Measurements from ENCODE around the gene STAC2. TPM values are rescaled to one million over a fixed set of nuclear protein-coding genes. Genes with fewer than 3 reads are reported as not detected.
"Not testable (repeated sequence)": the region's sequence is repeated elsewhere in the genome, so short reads cannot be mapped to it uniquely, and the experiment has no call there.

The STAC2 gene, protein sequence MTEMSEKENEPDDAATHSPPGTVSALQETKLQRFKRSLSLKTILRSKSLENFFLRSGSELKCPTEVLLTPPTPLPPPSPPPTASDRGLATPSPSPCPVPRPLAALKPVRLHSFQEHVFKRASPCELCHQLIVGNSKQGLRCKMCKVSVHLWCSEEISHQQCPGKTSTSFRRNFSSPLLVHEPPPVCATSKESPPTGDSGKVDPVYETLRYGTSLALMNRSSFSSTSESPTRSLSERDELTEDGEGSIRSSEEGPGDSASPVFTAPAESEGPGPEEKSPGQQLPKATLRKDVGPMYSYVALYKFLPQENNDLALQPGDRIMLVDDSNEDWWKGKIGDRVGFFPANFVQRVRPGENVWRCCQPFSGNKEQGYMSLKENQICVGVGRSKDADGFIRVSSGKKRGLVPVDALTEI
- not detected in 2 replicates for total RNA-seq (2014; rRNA removed; shearing (Covaris generic))
- polyA plus RNA-seq (2014; cell fraction: nucleus; rRNA removed), result 0.10 TPM in 1 of 2 replicates, not detected in the other

DNA sequence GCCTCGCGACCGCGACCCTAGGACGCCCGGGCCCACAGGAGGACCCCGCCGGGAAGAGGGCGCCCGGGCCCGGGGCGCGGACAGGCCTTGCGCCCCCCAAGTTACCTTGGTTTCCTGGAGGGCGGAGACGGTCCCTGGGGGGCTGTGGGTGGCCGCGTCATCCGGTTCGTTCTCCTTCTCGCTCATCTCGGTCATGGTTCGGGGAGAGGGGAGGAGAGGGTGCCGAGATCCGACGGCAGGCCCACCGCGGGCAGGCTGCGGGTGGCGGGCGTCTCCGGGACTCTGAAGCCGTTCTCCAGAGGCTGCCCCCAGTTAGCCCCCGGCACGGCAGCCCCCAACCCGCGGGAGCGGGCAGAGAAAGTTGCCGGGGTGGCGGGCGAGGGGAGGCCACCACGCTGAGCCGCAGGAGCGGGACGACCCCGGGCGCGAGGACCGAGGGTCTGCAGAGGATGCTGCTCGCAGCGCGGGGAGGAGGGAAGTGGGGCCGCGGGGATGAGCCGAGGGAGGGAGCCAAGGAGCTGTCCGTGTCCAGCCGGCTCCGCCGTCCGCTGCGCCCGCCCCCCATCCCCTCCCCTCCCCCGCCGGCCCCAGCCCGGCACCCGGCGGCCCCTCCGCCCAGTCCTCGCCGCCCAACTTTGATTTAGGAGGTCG lies at the start of gene STAC2:
Gene STAC2 (minus strand): TSS at position 638 of the 651 bp plus-strand sequence. CDS start 443 bp downstream, at position 195.
- DNase-seq (ENCODE audit: extremely low read depth, low read depth), result no peak

GRCh38 chr17:39271546-39271945 lies 45.8 kb upstream of the STAC2 start:
- no peak for DNase-seq (ENCODE audit: extremely low read depth, low read depth)

DNA sequence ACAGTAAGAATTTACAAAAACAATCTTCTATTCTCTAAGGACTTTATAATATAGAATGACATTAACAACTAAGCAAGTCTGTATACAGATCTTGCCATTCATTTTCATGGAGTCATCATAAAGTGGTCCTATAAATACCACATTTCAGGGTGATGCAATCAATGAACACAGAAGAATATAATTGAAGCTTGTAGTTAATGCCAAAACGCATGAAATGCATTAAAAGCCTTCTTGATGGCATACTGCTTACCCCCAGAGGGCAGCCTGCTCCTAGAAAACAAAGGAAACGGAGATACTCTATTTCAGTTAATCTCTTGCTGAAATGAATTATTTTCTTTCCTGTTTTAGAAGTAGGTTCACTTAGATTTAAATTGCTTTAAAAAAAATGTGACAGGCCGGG lies 45.2 kb upstream of the STAC2 start:
- DNase-seq (ENCODE audit: extremely low read depth, low read depth), result peak; percentile 3

GRCh38 chr17:39264119-39264518 lies 38.4 kb upstream of the STAC2 start:
- no peak for DNase-seq (ENCODE audit: extremely low read depth, low read depth)

- no peak for DNase-seq (ENCODE audit: extremely low read depth, low read depth)
Measured at GRCh38 chr17:39261286-39261685, 35.5 kb upstream of the STAC2 start.

DNA sequence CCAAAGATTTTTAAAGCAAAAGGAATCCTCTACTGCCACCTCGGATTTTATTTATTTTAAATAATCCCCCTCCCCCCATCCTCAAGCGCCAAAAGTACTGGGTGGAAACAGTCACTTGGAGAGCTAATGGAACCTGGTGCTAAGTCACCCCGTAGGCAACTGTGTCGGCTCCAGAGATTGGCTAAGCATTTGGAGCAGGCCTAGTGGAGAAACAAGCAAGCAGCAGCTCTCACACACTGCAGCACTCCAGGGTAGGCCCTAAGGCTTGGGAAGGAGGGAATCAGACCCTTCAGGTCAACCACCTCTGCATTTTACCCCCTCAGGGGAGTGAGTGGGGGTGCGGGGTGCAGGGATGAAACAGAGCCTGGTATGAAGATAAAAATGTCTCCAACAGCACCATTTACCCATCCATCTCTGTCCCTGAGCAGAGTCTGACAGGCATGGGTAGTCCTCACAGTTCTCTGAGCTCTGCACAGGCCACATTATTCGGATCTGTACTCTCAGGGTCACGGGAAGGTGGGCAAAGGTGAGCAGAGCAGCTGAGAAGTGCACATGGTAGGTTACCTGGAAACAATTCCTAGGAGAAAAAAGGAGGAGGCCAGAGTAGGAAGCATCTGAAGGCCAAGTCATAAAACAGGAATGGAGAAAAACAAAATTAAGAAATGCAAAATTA lies 27.2 kb upstream of the STAC2 start:
- no peak for DNase-seq (ENCODE audit: extremely low read depth, low read depth)

DNA sequence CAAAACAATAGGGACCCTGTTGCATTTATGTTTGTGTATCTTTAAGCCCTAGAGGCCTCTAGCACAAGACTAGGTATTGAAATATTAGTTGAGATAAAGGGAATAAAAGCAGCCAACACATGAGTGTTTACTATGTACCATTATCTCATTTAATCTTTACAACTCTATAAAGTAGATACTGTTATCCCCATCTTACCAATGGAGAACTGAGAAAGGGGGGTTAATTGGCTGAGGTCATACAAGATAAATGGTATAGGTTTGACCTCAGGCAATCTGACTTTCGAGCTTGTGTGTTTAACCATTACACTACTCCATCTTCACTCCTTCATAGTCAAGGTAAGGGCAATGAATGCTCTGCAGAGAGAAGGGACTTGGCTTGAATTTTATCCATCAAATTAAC lies 26.3 kb upstream of the STAC2 start:
- no peak for DNase-seq (ENCODE audit: extremely low read depth, low read depth)

DNA sequence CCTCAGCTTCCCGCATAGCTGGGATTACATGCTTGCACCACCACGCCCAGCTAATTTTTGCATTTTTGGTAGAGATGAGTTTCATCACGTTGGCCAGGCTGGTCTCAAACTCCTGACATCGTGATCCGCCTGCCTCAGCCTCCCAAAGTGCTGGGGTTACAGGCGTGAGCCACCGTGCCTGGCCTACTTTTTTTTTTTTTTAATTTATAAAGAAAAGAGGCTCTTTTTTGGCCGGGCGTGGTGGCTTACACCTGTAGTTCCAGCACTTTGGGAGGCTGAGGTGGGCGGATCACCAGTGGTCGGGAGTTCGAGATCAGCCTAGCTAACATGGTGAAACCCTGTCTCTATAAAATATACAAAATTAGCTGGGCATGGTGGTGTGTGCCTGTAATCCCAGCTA lies 24.3 kb upstream of the STAC2 start:
- not testable (repeated sequence) for DNase-seq (ENCODE audit: extremely low read depth, low read depth)

DNA sequence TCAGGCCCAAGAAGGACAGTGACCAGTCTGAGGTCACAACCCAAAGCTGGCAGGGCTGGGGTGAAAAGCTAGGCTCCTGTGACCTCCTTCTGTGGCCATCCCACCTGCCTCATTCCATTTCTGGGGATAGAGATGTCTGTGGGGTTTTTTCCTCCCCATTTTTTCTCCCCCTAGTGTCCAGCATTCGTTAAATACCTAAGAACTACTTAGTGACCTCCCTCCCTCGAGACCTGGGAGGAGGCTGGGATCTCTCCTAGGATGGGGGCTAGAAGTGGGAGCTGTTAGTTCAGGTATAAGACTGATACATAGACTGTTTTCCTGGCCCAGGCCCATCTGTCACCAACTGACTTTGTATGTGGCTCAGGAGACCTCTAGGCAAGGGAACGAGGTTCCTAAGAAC lies 20.5 kb upstream of the STAC2 start:
- no peak for DNase-seq (ENCODE audit: extremely low read depth, low read depth)

DNA sequence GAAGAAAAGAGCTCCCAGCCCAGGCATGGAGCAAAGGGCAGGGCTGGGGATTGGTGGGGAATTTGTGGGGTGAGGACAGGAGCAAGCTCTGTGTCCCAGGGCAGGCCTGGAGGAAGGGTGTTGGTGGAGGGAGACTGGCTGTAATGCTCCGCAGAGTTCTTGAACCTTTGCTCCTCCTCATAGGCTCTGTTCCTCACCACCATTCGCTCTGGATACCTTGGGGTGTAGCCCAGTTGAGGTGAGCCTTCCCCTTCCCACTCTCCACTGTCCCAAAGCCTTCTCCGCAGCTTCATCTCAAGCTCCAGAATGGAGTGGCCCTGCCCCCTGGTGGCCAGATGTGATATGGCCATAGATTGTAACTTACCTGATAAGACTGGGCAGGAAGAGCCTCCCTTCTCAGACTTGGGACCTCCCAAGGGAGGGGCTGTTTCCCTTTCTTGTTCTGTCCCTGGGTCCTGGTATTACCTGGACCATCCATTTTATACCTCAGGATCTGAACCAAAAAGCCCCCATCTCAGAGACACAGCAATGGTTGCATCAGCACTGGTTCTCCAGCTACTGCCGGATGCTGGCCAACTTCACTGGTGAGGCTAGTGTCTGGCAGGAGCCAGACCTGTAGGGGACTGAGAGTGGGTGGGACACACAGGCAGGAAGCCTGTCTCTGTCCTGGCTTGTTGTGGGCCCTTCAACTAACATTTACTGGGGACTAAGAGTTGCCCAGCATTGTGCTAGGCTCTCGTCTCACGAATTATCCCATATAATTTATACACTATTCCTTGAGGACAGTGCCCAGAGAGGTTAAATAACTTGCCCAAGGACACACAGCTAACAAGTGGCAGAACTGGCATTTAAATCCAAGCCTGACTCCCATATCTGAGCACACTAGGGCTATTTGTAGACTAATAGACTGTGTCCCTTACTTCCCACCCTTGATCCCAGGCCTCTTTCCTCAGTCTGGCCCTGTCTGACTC lies 19.1 kb upstream of the STAC2 start:
- DNase-seq (ENCODE audit: extremely low read depth, low read depth), result peak; percentile 81

DNA sequence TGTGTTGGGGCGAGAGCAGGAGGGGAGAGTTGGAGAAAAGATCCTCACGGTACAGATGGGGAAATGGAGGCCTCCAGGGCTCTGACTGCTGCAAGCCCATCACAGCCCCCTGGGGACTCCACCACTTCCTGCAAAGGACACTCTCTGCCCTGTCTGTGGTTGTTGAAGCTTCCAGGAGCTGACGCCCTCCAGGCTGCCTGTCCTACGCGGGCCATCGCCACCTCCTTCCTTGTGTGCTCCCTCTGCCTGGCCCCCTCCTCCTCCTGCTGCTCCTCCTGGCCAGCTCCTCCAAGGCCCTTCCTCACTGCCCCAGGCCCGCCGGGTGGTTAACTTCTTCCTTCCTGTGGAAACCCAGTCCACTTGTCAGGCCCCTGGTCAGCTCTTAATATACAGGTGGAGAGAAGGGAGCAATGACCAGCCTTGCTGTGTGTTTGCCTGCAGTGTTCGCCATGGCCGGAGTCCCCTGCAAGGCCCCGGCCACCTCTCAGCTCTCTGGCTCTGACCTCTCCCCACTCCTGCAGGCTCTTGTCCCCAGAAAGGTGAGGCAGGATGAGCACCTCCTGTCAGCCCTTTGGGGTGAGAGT lies 18.4 kb upstream of the STAC2 start:
- DNase-seq (ENCODE audit: extremely low read depth, low read depth), result no peak

DNA sequence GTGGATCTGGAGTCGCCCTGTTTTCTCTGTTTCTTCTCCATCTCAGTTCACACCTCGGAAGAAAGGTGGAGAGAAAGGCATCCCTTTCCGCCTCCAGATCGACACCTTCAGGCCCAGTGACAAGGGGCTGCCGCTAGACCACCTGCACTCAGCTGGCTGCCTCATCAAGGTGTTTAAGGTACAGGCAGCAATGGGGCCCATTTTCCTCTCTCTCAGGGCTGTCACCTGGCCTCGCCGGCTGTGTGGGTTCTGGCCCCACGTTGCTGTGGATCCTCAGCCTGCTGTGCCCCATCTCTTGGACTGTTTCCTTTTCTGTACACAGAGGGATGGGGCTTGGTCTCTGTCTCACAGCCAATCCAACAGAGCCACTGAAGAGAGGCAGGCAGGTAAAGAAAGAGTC lies 17.4 kb upstream of the STAC2 start:
- DNase-seq (ENCODE audit: extremely low read depth, low read depth), result no peak

DNA sequence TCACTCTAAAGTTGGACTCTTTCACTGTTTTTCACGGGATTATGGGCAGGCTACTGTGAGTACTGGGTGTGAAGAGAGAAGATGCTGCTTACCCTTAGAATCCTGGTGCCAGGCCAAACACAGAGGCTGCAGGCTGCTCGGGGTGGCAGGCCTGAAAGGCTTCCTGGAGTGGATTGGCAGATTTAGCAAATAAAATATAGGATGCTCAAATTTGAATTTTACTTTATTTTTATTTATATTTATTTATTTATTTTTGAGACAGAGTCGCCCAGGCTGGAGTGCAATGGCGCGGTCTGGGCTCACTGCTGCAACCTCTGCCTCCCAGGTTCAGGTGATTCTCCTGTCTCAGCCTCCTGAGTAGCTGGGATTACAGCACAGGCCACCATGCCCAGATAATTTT lies 14.9 kb upstream of the STAC2 start:
- no peak for DNase-seq (ENCODE audit: extremely low read depth, low read depth)

DNA sequence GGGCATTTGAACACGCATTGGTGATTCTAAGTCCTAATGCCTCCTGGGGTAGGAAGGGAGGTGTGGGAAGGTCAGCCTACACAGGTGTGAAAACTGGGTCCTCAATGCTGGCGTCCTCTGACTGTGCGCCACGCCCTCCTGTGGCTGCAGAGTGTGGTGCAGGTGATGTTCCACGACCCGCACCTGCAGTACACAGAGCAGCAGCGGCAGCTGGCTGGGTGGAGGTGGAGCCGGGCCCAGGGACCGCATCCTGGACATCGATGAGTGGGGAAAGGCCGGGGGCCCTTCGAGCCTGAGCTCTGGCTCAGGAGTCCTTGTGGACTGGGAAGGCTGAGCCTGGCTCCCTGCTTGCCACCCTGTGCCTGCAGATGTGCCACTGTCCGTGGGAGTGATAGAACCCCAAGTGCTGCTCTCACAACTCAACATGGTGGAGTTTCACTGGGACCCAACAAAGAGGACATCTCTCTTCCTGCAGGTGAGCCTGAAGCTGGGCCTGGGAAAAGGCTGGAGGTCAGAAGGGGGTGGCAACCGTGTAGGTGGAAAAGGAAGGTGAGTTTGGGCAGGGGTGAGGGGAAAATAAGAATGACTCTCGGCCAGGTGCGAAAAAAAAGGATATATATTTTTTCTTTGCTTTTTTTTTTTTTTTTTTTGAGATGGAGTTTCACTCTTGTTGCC lies 14.0 kb upstream of the STAC2 start:
- no peak for DNase-seq (ENCODE audit: extremely low read depth, low read depth)

DNA sequence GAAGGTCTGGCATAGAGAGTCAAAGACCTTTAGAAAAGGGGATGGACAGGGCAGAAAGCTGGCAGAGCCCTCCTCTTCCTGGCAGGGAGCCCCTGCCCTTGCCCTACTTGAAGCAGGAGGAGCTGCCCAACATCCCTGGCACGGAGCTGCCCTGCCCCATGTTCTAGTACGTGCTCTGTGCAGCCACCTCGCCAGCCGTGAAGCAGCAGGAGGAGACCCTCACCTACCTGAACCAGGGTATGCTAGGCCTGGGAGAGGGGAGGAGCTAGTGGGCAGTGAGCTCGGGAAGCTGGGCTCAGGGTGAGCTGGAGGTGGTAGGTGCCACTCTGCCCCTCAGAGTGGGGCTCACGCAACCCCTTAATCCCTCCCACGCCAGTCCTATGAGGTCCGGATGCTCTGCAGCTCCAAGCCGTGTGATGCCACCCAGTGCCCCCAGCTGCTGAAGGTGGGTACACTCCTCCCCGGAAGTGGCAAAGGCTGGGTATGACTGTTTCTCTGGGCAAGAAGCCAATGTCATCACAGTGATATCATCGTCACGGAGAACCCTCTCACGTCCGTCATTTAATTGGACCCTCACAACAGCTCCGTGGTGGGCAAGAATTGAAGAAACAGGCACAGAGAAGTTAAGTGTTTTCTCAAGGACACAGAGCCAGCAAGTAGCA lies 12.7 kb upstream of the STAC2 start:
- peak; percentile 57 for DNase-seq (ENCODE audit: extremely low read depth, low read depth)

DNA sequence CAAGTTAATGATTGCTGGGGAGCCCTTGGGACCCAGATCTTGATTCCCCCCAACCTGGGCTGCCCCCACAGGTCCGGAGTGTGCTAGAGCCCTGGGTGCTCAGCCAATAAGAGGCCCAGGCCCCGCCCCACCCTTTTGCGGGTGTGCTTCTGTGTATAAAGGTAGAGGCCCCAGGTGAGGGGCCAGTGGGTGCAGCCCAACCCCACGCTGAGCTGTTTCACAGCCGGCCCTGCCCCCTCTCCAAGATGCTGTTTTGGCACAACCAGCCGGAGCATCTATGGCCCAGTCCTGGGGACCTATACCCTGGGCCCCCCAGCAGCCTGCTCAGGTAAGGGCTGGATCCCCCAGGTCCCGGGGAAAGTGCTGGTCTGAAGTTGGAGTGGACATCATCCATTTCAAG lies 11.8 kb upstream of the STAC2 start:
- DNase-seq (ENCODE audit: extremely low read depth, low read depth), result no peak

GRCh38 chr17:39236981-39237441 lies 11.3 kb upstream of the STAC2 start:
- no peak for DNase-seq (ENCODE audit: extremely low read depth, low read depth)

DNA sequence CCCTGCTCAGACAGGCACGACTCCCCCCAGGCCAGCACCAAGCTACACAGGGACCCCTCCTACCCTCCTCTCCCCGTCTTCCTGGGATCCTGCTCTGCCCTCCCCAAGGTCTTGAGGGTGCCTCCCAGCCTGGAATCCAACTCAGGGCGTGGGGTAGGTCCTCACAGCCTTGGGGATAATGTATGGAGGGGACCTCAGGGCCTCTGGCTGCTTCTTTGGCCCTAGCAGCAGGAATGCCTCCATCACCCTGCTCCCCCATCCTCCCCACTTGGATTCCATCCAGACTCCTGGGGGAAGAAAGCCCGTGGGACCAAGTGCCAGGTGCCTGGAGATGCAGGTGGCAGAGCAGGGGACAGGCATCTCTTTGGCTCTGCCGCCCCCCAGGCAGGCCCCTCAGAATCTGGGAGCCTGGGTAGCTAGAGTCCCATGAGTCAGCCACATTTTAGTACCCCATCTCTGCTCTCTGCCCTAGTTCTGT lies 10.7 kb upstream of the STAC2 start:
- DNase-seq (ENCODE audit: extremely low read depth, low read depth), result no peak

All from NCI-H460 (cell line).